UCSD-AML1 (cell line): ENCODE results near the gene TRMT2A.

ENCODE experiments used
- DNase-seq: peaks from one replicate; lab custom pipeline; 2025; ENCODE audit not compliant: unreplicated experiment; lab: John Stamatoyannopoulos, UW

Gene TRMT2A

GRCh38 chr22:20149257-20150250 is 32.5 kb upstream of the TRMT2A start:
- no peak for DNase-seq

GRCh38 chr22:20148414-20148813 is 31.4 kb upstream of the TRMT2A start:
- DNase-seq: no peak

GRCh38 chr22:20147237-20147988 is 30.4 kb upstream of the TRMT2A start:
- DNase-seq: no peak

GRCh38 chr22:20146777-20147176 is 29.8 kb upstream of the TRMT2A start:
- DNase-seq: no peak

GRCh38 chr22:20145832-20146223 is 28.8 kb upstream of the TRMT2A start:
- DNase-seq: no peak

- DNase-seq: no peak
These were observed 28.3 kb upstream of the TRMT2A start for GRCh38 chr22:20145206-20145831.

GRCh38 chr22:20143883-20144665 is 27.0 kb upstream of the TRMT2A start:
- no peak for DNase-seq

- DNase-seq: no peak
These were observed 25.9 kb upstream of the TRMT2A start for GRCh38 chr22:20142711-20143621.

GRCh38 chr22:20141186-20142077 is 24.4 kb upstream of the TRMT2A start:
- no peak for DNase-seq

- DNase-seq: no peak
These were observed 23.5 kb upstream of the TRMT2A start for GRCh38 chr22:20140521-20140964.

GRCh38 chr22:20140107-20140445 is 23.1 kb upstream of the TRMT2A start:
- DNase-seq: no peak

- DNase-seq: no peak
These were observed 22.5 kb upstream of the TRMT2A start for GRCh38 chr22:20139391-20140106.

GRCh38 chr22:20138868-20139267 is 21.8 kb upstream of the TRMT2A start:
- DNase-seq: no peak

- no peak for DNase-seq
These were observed 21.4 kb upstream of the TRMT2A start for GRCh38 chr22:20138417-20138738.

- peak; percentile 47 for DNase-seq
These were observed 20.8 kb upstream of the TRMT2A start for GRCh38 chr22:20137671-20138416.

GRCh38 chr22:20137113-20137512 is 20.1 kb upstream of the TRMT2A start:
- no peak for DNase-seq

GRCh38 chr22:20136603-20136873 is 19.5 kb upstream of the TRMT2A start:
- no peak for DNase-seq
